Activated CD8-positive, alpha-beta memory T cell treated with anti-CD3 and anti-CD28 coated beads for 48 hours (primary cell): ENCODE results near the gene DGAT2L6.
A peak's percentile ranks its signal among the peaks of the same experiment; 100 is the strongest.
"Not testable (repeated sequence)": the region's sequence is repeated elsewhere in the genome, so short reads cannot be mapped to it uniquely, and the experiment has no call there.

Experiments
- DNase-seq, 3 experiments: peaks; one replicate each; pipeline ENCODE4 v3.0.0-alpha.2; 2020; ENCODE audit warnings: low read depth in 2 of 3, low spot score in 2 of 3

Gene DGAT2L6

GRCh38 chrX:70196961-70197720, 19.9 kb downstream of the DGAT2L6 start:
- DNase-seq: peak in 2 of 3 experiments; percentile 27 to 45

GRCh38 chrX:70201732-70202131, 24.4 kb downstream of the DGAT2L6 start:
- DNase-seq: no peak

GRCh38 chrX:70208479-70208878, 31.2 kb downstream of the DGAT2L6 start:
- DNase-seq: no peak

- not testable (repeated sequence) for DNase-seq
Measured at GRCh38 chrX:70209570-70209969, 32.3 kb downstream of the DGAT2L6 start.

GRCh38 chrX:70219938-70220764, 42.9 kb downstream of the DGAT2L6 start:
- no peak for DNase-seq

- DNase-seq: no peak
Measured at GRCh38 chrX:70226048-70226447, 48.8 kb downstream of the DGAT2L6 start.

- no peak for DNase-seq
Measured at GRCh38 chrX:70226687-70227086, 49.4 kb downstream of the DGAT2L6 start.

- no peak for DNase-seq
Measured at GRCh38 chrX:70231666-70232065, 54.4 kb downstream of the DGAT2L6 start.

GRCh38 chrX:70234355-70234754, 57.1 kb downstream of the DGAT2L6 start, which contains the start of gene AWAT1:
Gene AWAT1, plus strand, starts transcription at chrX:70234655. Its CDS starts 41 bp downstream, at chrX:70234696.
- DNase-seq: no peak

GRCh38 chrX:70240751-70241150, 63.5 kb downstream of the DGAT2L6 start:
- DNase-seq: no peak

- no peak for DNase-seq
Measured at GRCh38 chrX:70241501-70241900, 64.2 kb downstream of the DGAT2L6 start.

GRCh38 chrX:70243601-70244000, 66.3 kb downstream of the DGAT2L6 start:
- not testable (repeated sequence) for DNase-seq

GRCh38 chrX:70244881-70245280, 67.6 kb downstream of the DGAT2L6 start:
- DNase-seq: no peak

- DNase-seq: no peak
Measured at GRCh38 chrX:70247252-70247651, 70.0 kb downstream of the DGAT2L6 start.

GRCh38 chrX:70252491-70252890, 75.2 kb downstream of the DGAT2L6 start:
- DNase-seq: no peak

- no peak for DNase-seq
Measured at GRCh38 chrX:70253377-70254062, 76.2 kb downstream of the DGAT2L6 start.

- DNase-seq: no peak
Measured at GRCh38 chrX:70254063-70254400, 76.7 kb downstream of the DGAT2L6 start.

- no peak for DNase-seq
Measured at GRCh38 chrX:70254909-70255308, 77.6 kb downstream of the DGAT2L6 start.
